GM21423 (cell line): Measurements from ENCODE around the gene CDK3.

Experiments
- ATAC-seq: cut with Tn5 transposase; IDR thresholded peaks from one replicate; pipeline ENCODE4 v1.9.1; 2021; ENCODE audit warnings: mild to moderate bottlenecking, moderate library complexity; ENCODE audit not compliant: unreplicated experiment

The CDK3 gene

DNA sequence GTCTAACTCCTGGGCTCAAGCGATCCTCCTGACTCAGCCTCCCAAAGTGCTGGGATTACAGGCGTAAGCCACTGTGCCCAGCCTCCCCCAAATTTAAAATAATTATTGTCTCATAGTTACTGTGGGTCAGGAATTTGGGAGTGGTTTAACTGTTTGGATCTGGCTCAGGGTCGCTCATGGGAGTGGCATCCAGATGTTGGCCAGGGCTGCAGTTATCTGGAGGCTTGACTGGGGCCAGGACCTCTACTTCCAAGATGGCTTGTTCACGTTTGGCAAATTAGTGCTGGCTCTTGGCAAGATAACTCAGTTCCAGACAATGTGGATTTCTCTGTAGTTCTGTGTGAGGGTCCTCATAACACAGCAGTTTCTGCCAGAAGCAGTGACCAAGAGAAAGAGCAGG, 13.6 kb upstream of the CDK3 start:
- no peak for ATAC-seq

DNA sequence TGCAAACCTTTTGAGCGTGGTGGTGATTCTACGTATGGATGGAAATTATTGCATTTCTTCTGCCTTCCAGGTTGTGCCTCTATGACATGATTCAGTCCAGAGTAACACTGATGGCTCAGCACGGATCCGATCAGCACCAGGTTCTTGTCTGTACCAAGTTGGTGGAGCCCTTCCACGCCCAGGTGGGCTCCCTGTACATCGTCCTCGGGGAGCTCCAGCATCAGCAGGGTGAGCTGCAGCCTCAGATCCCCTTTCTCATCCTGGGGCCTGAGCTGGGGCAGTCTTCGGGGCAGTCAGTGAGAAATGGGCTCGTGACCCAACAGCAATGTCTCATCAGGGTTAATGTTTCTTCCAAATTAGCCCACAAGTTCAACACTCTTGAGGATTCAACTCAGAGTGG, 9.3 kb upstream of the CDK3 start:
- no peak for ATAC-seq

DNA sequence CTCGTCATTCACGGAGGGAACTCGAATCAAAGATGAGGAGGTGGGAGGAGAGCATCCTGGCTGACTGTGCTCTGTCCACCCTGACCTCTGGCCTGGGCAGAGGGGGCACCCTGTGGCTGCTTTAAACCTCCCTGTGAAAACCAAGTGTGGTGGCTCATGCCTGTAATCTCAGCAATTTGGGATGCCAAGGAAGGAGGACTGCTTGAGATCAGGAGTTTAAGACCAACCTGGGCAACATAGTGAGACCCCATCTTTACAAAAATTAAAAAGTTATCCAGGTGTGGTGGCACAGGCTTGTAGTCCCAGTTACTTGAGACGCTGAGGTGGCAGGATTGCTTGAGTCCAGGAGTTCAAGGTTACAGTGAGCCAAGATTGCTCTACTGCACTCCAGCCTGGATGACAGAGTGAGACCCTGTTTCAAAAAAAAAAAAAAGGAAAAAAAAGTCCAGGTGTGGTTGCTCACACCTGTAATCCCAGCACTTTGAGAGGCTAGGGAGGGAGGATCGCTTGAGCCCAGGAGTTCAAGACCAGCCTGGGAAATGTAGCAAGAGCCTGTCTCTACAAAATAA, 5.8 kb upstream of the CDK3 start:
- ATAC-seq, result no peak

GRCh38 chr17:75995385-75995925, 5.2 kb upstream of the CDK3 start:
- ATAC-seq, result no peak

DNA sequence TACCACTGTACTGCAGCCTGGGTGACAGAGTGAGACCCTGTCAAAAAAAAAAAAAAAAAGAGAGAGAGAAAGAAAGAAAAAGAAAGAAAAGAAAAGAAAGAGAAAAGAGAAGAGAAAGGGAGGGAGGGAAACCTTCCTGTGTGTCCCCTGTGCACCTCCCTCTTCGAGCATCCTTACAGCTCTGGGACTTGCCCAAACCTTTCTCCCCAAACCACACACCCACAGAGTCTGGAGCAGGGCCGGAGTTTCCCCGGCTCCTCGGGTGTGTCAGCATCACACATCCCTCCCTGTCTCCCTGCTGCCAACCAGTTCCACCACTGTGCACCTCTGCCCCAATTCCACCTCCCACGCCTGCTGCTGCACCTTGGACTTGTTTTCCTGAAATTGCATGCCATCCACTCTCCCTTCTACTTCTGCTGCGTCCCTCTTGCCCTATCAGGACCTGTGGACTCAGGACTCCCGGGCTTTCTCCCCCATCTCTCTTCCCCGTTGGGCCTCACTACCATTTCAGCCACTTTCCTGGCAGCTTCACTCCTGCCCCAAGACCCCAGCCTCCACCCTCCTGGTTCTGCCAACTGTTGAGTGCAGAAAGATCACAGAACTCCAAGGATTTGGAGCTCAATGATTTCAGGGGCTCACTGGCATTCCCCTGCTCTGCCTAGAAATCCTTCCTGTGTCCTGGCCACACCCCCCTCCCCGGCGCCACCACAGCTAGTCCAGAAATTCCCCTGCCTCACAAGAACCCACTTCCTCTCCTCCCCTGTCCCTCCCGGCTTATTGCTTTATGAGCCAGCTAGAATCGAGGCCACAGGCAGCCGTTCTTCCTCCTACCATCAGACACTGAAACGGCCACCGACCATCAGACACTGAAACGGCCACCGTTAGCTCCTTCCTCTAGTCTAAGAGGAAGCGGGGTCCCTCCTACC, 3.7 kb upstream of the CDK3 start:
- ATAC-seq, result peak; percentile 65

DNA sequence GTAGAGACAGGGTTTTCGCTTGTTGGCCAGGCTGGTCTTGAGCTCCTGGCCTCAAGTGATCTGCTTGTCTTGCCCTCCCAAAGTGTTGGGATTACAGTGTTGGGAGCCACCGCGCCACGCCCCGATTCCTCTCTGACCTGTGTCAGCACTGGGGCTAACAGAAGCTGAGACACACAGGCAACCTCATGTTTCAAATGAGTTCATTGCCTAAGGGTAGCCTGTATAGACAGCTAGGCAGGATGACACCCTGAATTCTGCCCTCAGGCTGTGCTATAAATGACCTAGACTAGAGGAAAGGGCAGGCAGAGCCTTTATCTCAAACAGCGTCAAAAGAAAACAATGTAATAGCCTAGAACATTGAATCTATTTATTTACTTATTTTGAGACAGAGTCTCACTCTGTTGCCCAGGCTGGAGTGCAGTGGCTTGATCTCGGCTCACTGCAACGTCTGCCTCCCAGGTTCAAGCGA, 2.3 kb upstream of the CDK3 start:
- ATAC-seq, result no peak

DNA sequence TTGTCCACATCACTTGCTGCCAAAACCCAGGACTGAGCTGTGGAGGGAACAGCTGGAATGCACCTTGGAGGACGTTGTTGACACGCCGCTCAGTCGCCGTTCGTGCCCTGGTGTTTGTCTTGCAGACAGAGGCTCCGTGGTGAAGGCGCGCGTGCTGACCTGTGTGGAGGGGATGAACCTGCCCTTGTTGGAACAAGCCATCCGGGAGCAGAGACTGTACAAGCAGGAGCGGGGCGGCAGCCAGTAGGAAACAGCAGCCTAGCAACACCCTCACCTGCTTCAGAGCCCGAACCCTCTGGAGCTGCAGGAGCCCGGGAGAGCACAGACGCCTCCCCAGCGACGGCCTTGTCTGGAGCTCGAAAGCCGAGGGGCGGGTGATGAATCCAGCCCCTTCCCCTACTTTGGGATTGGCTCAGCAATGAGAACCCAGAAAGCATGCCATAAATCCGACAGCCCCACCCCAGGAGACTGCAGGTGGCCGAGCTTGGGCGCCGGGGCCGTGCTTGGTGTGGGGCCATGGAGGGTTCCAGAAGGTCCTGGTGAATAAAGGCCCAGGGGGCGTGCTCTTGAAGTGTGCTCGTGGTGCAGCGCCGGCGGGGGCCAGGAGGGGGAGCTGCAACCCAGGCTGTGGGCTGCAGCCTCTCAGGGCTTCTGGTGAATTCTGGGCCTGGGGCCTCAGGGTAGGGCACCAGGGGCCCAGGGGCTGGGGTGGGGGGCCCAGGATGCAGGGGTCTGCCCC, 470 bp upstream of the CDK3 start:
- no peak for ATAC-seq

- no peak for ATAC-seq
Measured at GRCh38 chr17:76002100-76002499, 1.4 kb downstream of the CDK3 start.

- ATAC-seq, result no peak
Measured at GRCh38 chr17:76003915-76004314, 3.3 kb downstream of the CDK3 start.

- no peak for ATAC-seq
Measured at GRCh38 chr17:76004750-76005262, 4.2 kb downstream of the CDK3 start.

GRCh38 chr17:76005263-76006149, 4.9 kb downstream of the CDK3 start:
- ATAC-seq, result no peak

GRCh38 chr17:76007131-76007849, 6.6 kb downstream of the CDK3 start:
- no peak for ATAC-seq

GRCh38 chr17:76007850-76008165, 7.2 kb downstream of the CDK3 start:
- ATAC-seq, result no peak

GRCh38 chr17:76008208-76008607, 7.6 kb downstream of the CDK3 start:
- no peak for ATAC-seq

GRCh38 chr17:76008630-76009425, 8.2 kb downstream of the CDK3 start:
- no peak for ATAC-seq

GRCh38 chr17:76009447-76009846, 8.8 kb downstream of the CDK3 start:
- no peak for ATAC-seq

GRCh38 chr17:76009969-76010661, 9.5 kb downstream of the CDK3 start:
- no peak for ATAC-seq

DNA sequence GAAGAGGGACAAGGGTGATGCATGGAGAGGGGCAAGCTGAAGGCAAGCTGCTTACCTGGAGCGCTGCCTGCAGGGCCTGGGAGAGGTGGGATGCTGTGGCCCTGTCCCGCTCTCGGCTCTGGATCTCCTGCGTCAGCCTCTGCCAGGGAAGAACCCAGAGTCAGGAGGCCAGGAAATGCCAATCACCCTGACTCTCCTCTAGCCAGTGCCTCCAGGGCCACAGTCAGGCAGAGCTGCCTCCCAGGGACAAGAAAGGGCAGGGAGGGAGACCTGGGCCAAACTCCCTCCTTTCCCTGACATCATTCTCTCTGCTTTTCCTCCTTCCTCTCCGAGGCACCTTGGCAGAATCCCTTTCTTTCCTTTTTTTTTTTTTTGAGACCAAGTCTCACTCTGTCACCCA, 11.3 kb downstream of the CDK3 start:
- ATAC-seq, result no peak
